Mucosa of descending colon (tissue), 3 donors: ENCODE data around the gene ING2. TPM values are rescaled to one million over a fixed set of nuclear protein-coding genes. Genes with fewer than 3 reads are reported as not detected.
"Not testable (repeated sequence)": the region's sequence is repeated elsewhere in the genome, so short reads cannot be mapped to it uniquely, and the experiment has no call there.

Source experiments
- ATAC-seq: fragments of 200-7000 bp; cut with Tn5 transposase; one replicate; pipeline ENCODE4 v1.9.1; 2020; ENCODE audit warnings: mild to moderate bottlenecking, moderate library complexity
- DNase-seq, 3 donors: peaks; one replicate each; pipeline ENCODE4 v3.0.0-alpha.2; 2020
- H3K36me3 ChIP-seq: fragments of 200-600 bp; one replicate; pipeline ENCODE4 v1.8.0; 2021; ENCODE audit warnings: low read depth, mild to moderate bottlenecking
- H3K4me1 ChIP-seq: fragments of 200-600 bp; one replicate; pipeline ENCODE4 v1.8.0; 2021; ENCODE audit warnings: low read depth, mild to moderate bottlenecking
- H3K4me3 ChIP-seq: fragments of 200-600 bp; one replicate; pipeline ENCODE4 v1.8.0; 2021; ENCODE audit warnings: mild to moderate bottlenecking
- H3K9me3 ChIP-seq: fragments of 200-600 bp; one replicate; pipeline ENCODE4 v1.8.0; 2021; ENCODE audit warnings: mild to moderate bottlenecking
- intact Hi-C, 2 donors: fragments of 100-400 bp; cut with DNase I in 1 of 2; cut with micrococcal nuclease in 1 of 2; formaldehyde crosslinking; loops; one replicate each; pipeline versions ENCODE4 v1.11.0 to v1.11.1; 2022; cut with DNase I, micrococcal nuclease
- total RNA-seq, 3 donors: library from RNA; stranded (reverse); fragmentation: NEBNext Ultra II Directional in 2 of 3; extraction: Animal tissue kit (Norgen Biotek cat#: 25700) in 2 of 3; gene quantifications; one replicate each; pipeline versions ENCODE4 v1.2.1 to v1.2.4, GENCODE V29; 2021 to 2023
- TF ChIP-seq, protein P1 (sequence below): fragments of 200-600 bp; IDR thresholded peaks from one replicate; pipeline ENCODE4 v1.8.0; 2022; ENCODE audit warnings: antibody characterized with exemption, mild to moderate bottlenecking
- donor health status: DM: no; HTN: no; CAD: no; lungs with moderate emphysema.
- donor health status: DM: no; HTN: no; CAD: no.
- donor health status: DM: no; HTN: yes; CAD: no.

The ING2 gene
- total RNA-seq, 3 donors from 2014 or later, result 9.9 to 12.5 (median 11.9) TPM

DNA sequence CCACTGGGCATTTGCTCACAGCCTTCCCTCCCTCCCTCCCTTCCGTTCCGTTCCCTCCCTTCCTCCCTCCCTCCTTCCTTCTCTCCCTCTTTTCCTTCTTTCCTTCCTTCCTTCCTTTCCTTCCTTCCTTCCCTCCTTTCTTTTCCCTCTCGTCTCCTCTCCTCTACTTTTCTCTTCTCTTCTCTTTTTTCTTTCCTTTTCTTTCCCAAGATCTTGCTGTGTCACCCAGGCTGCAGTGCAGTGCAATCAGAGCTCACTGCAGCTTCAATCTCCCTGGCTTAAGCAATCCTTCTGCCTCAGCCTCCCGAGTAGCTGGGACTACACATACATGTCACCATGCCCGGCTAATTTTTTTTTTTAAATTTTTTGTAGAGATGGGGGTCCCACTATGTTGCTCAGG is 26.7 kb upstream of the ING2 start:
- TF ChIP-seq, protein P1, sequence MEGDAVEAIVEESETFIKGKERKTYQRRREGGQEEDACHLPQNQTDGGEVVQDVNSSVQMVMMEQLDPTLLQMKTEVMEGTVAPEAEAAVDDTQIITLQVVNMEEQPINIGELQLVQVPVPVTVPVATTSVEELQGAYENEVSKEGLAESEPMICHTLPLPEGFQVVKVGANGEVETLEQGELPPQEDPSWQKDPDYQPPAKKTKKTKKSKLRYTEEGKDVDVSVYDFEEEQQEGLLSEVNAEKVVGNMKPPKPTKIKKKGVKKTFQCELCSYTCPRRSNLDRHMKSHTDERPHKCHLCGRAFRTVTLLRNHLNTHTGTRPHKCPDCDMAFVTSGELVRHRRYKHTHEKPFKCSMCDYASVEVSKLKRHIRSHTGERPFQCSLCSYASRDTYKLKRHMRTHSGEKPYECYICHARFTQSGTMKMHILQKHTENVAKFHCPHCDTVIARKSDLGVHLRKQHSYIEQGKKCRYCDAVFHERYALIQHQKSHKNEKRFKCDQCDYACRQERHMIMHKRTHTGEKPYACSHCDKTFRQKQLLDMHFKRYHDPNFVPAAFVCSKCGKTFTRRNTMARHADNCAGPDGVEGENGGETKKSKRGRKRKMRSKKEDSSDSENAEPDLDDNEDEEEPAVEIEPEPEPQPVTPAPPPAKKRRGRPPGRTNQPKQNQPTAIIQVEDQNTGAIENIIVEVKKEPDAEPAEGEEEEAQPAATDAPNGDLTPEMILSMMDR, result no peak
- intact Hi-C loops, result no loop called here
- H3K9me3 ChIP-seq, result no peaks in the 10 kb centered on the region
- H3K36me3 ChIP-seq, result no peaks in the 10 kb centered on the region
- H3K4me1 ChIP-seq, result no peaks in the 10 kb centered on the region
- no peak for ATAC-seq
- H3K4me3 ChIP-seq, result no peak overlapping the region
- DNase-seq, result no peak

DNA sequence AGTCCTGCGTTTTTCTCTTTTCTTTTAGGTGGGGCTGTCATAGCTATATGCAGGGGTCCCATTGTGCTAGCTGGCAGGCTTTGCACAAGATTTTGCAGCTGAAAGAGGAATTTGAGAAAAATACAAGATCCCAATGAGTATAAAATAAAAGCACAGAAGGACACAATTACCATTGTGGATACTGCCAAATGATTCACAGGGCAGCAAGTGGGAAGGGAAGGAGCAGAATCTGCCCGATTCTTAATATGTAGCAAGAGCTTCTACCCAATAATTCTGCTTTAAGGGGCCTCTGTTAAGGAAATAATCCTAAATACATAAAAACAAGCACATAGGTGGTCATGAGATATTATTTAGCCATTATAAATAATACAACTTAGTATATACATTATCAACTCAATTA is 25.9 kb upstream of the ING2 start:
- no peaks in the 10 kb centered on the region for H3K9me3 ChIP-seq
- ATAC-seq (no peak), DNase-seq (no peak)
- intact Hi-C loops, result no loop called here
- no peaks in the 10 kb centered on the region for H3K4me1 ChIP-seq
- H3K4me3 ChIP-seq, result no peak overlapping the region
- H3K36me3 ChIP-seq, result no peaks in the 10 kb centered on the region
- TF ChIP-seq, protein P1, result no peak

DNA sequence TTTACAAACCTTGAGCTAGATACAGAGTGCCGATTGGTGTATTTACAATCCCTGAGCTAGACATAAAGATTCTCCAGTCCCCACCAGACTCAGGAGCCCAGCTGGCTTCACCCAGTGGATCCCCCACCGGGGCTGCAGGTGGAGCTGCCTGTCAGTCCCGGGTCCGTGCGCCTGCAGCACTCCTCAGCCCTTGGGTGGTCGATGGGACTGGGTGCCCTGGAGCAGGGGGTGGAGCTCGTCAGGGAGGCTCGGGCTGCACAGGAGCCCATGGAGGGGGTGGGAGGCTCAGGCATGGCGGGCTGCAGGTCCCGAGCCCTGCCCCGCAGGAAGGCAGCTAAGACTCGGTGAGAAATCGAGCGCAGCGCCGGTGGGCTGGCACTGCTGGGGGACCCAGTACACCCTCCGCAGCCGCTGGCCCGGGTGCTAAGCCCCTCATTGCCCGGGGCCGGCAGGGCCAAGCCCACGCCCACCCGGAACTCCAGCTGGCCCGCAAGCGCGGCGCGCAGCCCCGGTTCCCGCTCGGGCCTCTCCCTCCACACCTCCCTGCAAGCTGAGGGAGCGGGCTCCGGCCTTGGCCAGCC is 22.3 kb upstream of the ING2 start:
- H3K4me3 ChIP-seq, intact Hi-C loops, H3K4me1 ChIP-seq, H3K36me3 ChIP-seq, H3K9me3 ChIP-seq, ATAC-seq, DNase-seq: not testable (repeated sequence)

DNA sequence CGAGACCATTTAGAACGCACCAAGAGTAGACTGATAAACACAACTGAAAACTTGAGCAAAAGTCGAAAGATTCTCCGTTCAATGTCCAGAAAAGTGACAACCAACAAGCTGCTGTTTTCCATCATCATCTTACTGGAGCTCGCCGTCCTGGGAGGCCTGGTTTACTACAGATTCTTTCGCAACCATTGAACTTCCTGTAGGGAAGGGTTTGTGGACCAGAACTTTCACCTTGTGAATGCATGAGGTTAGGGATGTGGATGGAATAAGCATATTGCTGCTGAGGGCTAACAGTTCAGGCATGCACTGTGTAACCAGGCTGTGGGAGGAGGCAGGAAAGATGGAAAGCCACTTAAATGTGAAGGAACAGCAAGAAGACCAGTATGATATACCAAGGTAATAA is 20.9 kb upstream of the ING2 start:
- DNase-seq (no peak), ATAC-seq (no peak)
- H3K36me3 ChIP-seq, result no peaks in the 10 kb centered on the region
- TF ChIP-seq, protein P1, result no peak
- H3K9me3 ChIP-seq, result no peaks in the 10 kb centered on the region
- H3K4me3 ChIP-seq, result no peak overlapping the region
- intact Hi-C loops, result no loop called here
- no peaks in the 10 kb centered on the region for H3K4me1 ChIP-seq

DNA sequence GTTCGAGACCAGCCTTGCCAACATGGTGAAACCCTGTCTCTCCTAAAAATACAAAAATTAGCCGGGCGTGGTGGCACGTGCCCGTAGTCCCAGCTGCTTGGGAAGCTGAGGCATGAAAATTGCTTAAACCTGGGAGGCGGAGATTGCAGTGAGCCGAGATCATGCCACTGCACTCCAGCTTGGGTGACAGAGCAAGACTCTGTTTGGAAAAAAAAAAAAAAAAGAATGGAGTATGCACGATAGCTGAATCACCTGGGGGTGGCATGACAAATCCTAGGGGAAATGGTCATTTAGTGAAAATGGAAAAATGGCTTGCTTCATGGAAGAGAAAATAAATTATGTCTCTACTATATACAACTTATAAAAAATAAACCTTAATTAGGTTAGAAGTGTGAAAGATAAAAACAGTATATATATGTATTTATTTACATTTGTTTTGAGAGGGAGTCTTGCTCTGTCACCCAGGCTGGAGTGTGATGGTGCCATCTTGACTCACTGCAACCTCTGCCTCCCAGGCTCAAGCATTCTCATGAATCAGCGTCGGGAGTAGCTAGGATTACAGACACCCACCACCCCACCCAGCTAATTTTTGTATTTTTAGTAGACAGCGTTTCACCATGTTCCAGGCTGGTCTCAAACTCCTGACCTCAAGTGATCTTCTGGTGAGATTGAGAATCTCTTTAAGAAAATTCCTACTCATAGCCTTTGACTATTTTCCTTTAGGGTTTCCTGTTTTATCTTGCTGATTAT is 19.3 kb upstream of the ING2 start:
- H3K4me3 ChIP-seq, result no peak overlapping the region
- DNase-seq, result no peak
- H3K36me3 ChIP-seq, result no peaks in the 10 kb centered on the region
- no peaks in the 10 kb centered on the region for H3K4me1 ChIP-seq
- no peaks in the 10 kb centered on the region for H3K9me3 ChIP-seq
- TF ChIP-seq, protein P1, result no peak
- intact Hi-C loops, result no loop called here
- ATAC-seq, result no peak

DNA sequence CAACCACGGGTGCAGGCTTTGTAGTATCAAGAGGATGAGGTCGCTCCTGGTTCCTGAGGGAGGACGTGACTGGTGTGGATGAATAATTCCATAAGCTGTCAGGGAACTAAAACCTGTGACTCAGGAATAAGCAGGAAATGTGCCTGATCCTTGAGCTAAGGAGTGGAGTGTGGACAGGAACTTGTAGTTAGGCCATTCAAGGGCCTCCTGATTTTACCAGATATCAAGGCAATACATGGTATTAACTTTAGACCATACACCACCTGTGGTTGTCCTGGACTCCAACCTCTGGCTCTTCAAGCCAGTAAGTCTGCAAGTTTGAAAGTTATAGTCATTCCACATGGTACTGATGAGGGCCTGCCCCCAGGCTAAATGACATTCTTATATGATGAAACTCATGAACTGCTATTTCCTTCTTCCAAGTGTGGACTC is 12.1 kb upstream of the ING2 start:
- DNase-seq (no peak), ATAC-seq (no peak)
- no peaks in the 10 kb centered on the region for H3K9me3 ChIP-seq
- intact Hi-C loops, result no loop called here
- no peaks in the 10 kb centered on the region for H3K4me1 ChIP-seq
- TF ChIP-seq, protein P1, result no peak
- H3K4me3 ChIP-seq, result no peak overlapping the region
- H3K36me3 ChIP-seq, result no peaks in the 10 kb centered on the region
